ENCODE measurements around the gene KIAA1549. TPM values are rescaled to one million over a fixed set of nuclear protein-coding genes. Genes with fewer than 3 reads are reported as not detected.

KIAA1549 gene
- total RNA-seq, 4 donors from 2014 or later = 0.93 to 3.8 (median 2.0) TPM

DNA sequence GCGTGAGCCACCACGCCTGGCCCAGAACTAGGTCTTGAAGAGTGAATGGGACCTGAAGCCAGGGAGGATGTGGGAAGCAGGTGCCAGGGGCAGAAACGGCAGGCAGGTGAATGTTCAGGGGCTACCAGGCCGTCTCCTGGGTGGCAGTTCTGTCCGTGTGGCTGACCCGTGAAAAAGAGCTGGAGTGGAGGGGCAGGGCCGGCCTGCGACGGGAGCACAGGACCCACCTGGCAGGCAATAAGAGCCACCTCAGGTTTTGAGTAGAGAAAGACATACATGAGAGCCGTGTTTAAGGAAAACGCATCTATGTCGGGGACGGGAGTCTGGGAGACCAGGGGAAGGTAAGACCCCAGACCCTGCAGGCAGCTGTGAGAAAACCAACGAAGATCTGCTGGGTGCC lies 112.5 kb downstream of the KIAA1549 start:
- Histone ChIP-seq H3K4me1 (no peaks in the 10 kb centered on the region), H3K4me3 (no peak overlapping the region), H3K9me3 (no peaks in the 10 kb centered on the region), H3K27ac (no peak overlapping the region), H3K36me3 (peaks cover 0 to 45% of the 10 kb centered on the region in 2 donors), H3K27me3 (no peaks in the 10 kb centered on the region)
- TF ChIP-seq POLR2A (IDR thresholded peaks at IDR 0.05) (no peak), POLR2AphosphoS5 (IDR thresholded peaks at IDR 0.05) (no peak), EP300 (IDR thresholded peaks at IDR 0.05) (no peak)
- TF ChIP-seq, protein P1, sequence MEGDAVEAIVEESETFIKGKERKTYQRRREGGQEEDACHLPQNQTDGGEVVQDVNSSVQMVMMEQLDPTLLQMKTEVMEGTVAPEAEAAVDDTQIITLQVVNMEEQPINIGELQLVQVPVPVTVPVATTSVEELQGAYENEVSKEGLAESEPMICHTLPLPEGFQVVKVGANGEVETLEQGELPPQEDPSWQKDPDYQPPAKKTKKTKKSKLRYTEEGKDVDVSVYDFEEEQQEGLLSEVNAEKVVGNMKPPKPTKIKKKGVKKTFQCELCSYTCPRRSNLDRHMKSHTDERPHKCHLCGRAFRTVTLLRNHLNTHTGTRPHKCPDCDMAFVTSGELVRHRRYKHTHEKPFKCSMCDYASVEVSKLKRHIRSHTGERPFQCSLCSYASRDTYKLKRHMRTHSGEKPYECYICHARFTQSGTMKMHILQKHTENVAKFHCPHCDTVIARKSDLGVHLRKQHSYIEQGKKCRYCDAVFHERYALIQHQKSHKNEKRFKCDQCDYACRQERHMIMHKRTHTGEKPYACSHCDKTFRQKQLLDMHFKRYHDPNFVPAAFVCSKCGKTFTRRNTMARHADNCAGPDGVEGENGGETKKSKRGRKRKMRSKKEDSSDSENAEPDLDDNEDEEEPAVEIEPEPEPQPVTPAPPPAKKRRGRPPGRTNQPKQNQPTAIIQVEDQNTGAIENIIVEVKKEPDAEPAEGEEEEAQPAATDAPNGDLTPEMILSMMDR (IDR thresholded peaks at IDR 0.05) = no peak
- WGBS, 2 donors (ENCODE audit: low coverage in 1 of 2) = 90 to 100% methylated on average over 1 to 5 of the region's 14 CpGs
- no peak for ATAC-seq

DNA sequence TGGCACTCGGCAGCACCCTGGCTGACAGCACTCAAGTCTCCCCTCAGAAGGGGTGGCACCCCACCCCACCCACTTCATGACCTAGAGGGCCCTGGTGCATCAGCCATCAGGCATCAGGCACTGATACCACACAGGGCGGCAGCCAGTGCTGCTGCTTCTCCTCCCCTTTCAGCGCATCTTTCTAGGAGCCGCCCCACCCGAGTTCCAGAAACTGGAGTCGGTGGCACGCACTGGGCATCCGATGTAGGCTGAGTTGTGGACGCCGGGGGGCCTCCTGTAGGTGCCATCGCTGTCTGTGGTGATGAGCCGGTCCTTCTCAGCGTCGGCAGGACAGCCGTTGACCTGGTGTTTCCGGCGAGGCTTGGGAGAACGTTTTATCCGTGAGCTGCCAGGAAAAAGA lies 113.4 kb downstream of the KIAA1549 start:
- Histone ChIP-seq H3K27ac (no peak overlapping the region), H3K36me3 (peaks cover 0 to 51% of the 10 kb centered on the region in 2 donors), H3K27me3 (no peaks in the 10 kb centered on the region), H3K9me3 (no peaks in the 10 kb centered on the region), H3K4me3 (no peak overlapping the region), H3K4me1 (no peaks in the 10 kb centered on the region)
- TF ChIP-seq EP300 (IDR thresholded peaks at IDR 0.05) = no peak
- TF ChIP-seq POLR2AphosphoS5 (IDR thresholded peaks at IDR 0.05) = no peak
- no peak for TF ChIP-seq POLR2A (IDR thresholded peaks at IDR 0.05)
- TF ChIP-seq, protein P1 (IDR thresholded peaks at IDR 0.05) = no peak
- 63% methylated on average over 1 of the region's 19 CpGs; no CpG with 5 or more reads in 1 of the 2 donors for WGBS, 2 donors (ENCODE audit: low coverage in 1 of 2)
- no peak for ATAC-seq

DNA sequence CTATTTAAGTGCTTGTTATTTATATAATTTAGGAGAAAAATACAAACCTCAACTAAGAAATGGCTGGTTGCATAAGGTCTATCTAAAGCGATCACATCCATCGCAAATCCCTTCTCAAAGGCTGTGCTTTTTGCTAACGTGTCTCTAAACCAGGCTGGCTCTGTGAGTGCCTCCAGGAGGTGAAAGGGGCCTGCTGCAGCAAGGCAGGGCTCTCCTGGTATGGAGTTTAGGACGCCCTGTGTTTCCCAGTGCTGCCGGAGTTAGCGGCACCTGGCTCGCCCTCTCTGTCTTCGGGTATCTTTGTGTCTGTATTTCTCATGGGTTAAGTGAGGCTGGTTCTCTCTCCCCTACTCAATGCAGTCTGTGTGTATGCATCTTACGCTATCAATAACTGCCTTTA lies 114.8 kb downstream of the KIAA1549 start:
- ATAC-seq = no peak
- Histone ChIP-seq H3K36me3 (peaks cover 0 to 51% of the 10 kb centered on the region in 2 donors), H3K27me3 (no peaks in the 10 kb centered on the region), H3K4me3 (no peak overlapping the region), H3K27ac (no peak overlapping the region), H3K4me1 (no peaks in the 10 kb centered on the region), H3K9me3 (no peaks in the 10 kb centered on the region)
- 92 to 98% methylated on average over 8 to 9 of the region's 9 CpGs for WGBS, 2 donors (ENCODE audit: low coverage in 1 of 2)
- no peak for TF ChIP-seq POLR2AphosphoS5 (IDR thresholded peaks at IDR 0.05)
- no peak for TF ChIP-seq POLR2A (IDR thresholded peaks at IDR 0.05)

DNA sequence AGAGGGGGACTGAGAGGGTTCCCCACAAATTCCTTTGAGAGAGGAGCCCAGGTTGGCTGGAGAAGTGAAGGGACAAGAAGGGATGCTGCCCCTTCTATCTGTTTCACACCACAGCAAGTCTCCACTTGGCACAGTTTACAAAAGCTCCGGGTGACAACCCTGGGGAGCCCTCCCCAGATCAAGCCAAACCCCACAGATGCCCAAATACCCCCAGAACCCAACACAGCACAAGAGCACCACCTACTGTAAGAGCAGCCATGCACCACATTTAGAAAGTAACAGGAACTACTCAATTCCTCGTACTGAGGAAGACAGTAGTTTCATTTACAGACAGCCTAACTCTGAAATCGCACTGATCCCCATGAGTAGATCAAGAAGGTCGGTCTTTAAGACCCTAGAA lies 115.3 kb downstream of the KIAA1549 start:
- 72 to 81% methylated on average over 3 to 4 of the region's 4 CpGs for WGBS, 2 donors (ENCODE audit: low coverage in 1 of 2)

DNA sequence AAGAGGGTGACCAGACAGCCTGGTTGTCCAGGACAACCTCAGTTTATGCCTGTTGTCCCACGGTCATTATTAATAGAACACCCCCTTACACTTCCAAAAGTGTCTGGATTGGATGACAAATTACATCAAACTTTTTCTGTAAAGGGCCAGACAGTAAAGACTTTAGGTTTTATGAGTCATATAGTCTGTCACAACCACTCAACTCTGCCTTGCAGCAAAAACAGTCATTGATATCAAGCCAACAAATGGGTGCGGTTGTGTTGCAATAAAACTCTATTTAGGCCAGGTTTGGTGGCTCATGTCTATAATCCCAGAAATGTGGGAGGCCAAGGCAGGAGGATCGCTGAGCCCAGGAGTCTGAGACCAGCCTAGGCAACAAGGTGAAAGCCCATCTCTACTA lies 116.5 kb downstream of the KIAA1549 start:
- Histone ChIP-seq H3K9me3 (no peaks in the 10 kb centered on the region), H3K4me1 (no peaks in the 10 kb centered on the region), H3K36me3 (peaks cover 0 to 45% of the 10 kb centered on the region in 2 donors), H3K27ac (no peak overlapping the region), H3K4me3 (no peak overlapping the region), H3K27me3 (no peaks in the 10 kb centered on the region)
- TF ChIP-seq EP300 (IDR thresholded peaks at IDR 0.05) (no peak), POLR2AphosphoS5 (IDR thresholded peaks at IDR 0.05) (no peak), POLR2A (IDR thresholded peaks at IDR 0.05) (no peak)
- TF ChIP-seq, protein P1 (IDR thresholded peaks at IDR 0.05) = no peak
- WGBS, 2 donors (ENCODE audit: low coverage in 1 of 2) = 93 to 100% methylated on average over 1 to 3 of the region's 3 CpGs
- no peak for ATAC-seq

More for the DNA sequence above, 115.3 kb downstream of the KIAA1549 start:
- TF ChIP-seq POLR2AphosphoS5 (IDR thresholded peaks at IDR 0.05) (no peak), EP300 (IDR thresholded peaks at IDR 0.05) (no peak), POLR2A (IDR thresholded peaks at IDR 0.05) (no peak)
- TF ChIP-seq, protein P1 (IDR thresholded peaks at IDR 0.05) = no peak
- H3K36me3 ChIP-seq = peaks cover 0 to 53% of the 10 kb centered on the region in 2 donors
- no peaks in the 10 kb centered on the region for H3K4me1 ChIP-seq
- H3K4me3 ChIP-seq = no peak overlapping the region
- no peak overlapping the region for H3K27ac ChIP-seq
- no peaks in the 10 kb centered on the region for H3K27me3 ChIP-seq
- no peaks in the 10 kb centered on the region for H3K9me3 ChIP-seq
- ATAC-seq = no peak

All from gastroesophageal sphincter (tissue), 4 donors.